Sigmoid colon (tissue), 4 donors: ENCODE data around the gene HMX1.

Source experiments
- EP300 ChIP-seq, 4 donors: sonication (generic); formaldehyde crosslinking; IDR thresholded peaks; one replicate each; pipeline ENCODE4 v1.6.1; 2017; ENCODE audit warnings: antibody characterized with exemption in 4 of 4
- POLR2A ChIP-seq, 2 donors: fragments of 450-650 bp; IDR thresholded peaks; one replicate each; pipeline ENCODE4 v1.6.1; 2016; ENCODE audit warnings: antibody characterized with exemption in 2 of 2, mild to moderate bottlenecking in 2 of 2, moderate library complexity in 2 of 2
- POLR2AphosphoS5 ChIP-seq, 4 donors: sonication (generic); formaldehyde crosslinking; IDR thresholded peaks; one replicate each; pipeline ENCODE4 v1.6.1; 2017; ENCODE audit warnings: antibody characterized with exemption in 4 of 4
- TF ChIP-seq, protein P1 (sequence below), 4 experiments: fragments of 450-650 bp in 3 of 4; fragments of 200-600 bp in 1 of 4; IDR thresholded peaks; one replicate each; pipeline ENCODE4 v1.5.1; 2016 to 2019; ENCODE audit warnings: antibody characterized with exemption in 4 of 4, mild to moderate bottlenecking in 3 of 4, moderate library complexity in 2 of 4

DNA sequence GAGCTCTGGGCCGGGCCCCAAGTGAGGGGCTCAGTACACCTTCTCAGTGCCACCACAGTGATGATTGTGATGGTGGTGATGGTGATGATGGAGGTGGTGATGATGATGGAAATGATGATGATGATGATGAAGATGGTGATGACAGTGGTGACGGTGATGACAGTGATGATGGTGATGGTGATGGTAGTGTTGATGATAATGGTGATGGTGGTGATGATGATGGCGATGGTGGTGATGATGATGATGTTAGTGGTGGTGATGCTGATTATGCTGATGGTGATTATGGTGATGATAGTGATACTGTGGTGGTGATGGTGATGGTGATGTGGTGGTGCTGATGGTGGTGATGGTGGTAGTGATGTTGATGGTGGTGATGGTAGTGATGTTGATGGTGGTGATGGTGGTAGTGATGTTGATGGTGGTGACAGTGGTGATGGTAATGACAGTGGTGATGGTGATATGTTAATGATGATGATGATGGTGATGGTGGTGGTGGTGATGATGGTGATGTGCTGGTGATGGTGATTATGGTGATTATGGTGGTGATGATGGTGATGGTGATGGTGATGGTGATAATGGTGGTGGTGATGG is 29.9 kb downstream of the HMX1 start:
- TF ChIP-seq, protein P1, sequence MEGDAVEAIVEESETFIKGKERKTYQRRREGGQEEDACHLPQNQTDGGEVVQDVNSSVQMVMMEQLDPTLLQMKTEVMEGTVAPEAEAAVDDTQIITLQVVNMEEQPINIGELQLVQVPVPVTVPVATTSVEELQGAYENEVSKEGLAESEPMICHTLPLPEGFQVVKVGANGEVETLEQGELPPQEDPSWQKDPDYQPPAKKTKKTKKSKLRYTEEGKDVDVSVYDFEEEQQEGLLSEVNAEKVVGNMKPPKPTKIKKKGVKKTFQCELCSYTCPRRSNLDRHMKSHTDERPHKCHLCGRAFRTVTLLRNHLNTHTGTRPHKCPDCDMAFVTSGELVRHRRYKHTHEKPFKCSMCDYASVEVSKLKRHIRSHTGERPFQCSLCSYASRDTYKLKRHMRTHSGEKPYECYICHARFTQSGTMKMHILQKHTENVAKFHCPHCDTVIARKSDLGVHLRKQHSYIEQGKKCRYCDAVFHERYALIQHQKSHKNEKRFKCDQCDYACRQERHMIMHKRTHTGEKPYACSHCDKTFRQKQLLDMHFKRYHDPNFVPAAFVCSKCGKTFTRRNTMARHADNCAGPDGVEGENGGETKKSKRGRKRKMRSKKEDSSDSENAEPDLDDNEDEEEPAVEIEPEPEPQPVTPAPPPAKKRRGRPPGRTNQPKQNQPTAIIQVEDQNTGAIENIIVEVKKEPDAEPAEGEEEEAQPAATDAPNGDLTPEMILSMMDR (IDR thresholded peaks at IDR 0.05), result no peak
- no peak for TF ChIP-seq POLR2A (IDR thresholded peaks at IDR 0.05)
- TF ChIP-seq POLR2AphosphoS5 (IDR thresholded peaks at IDR 0.05), result no peak
- TF ChIP-seq EP300 (IDR thresholded peaks at IDR 0.05), result no peak
